EH (cell line): ENCODE measurements around the gene CFAP53.
A peak's percentile ranks its signal among the peaks of the same experiment; 100 is the strongest.

Experiments
- DNase-seq: peaks from one replicate; pipeline ENCODE4 v3.0.0-alpha.2; 2015; ENCODE audit warnings: low read depth

The CFAP53 gene

GRCh38 chr18:50287441-50288347 lies 21.4 kb upstream of the CFAP53 start, which contains the start of gene CXXC1:
Gene CXXC1, minus strand, starts transcription at chr18:50287692. Its CDS starts 103 bp downstream, at chr18:50287589.
- peak; percentile 100 for DNase-seq

GRCh38 chr18:50287028-50287440 lies 20.7 kb upstream of the CFAP53 start:
- no peak for DNase-seq

GRCh38 chr18:50286391-50287027 lies 20.2 kb upstream of the CFAP53 start:
- DNase-seq: peak; percentile 59

- DNase-seq: no peak
Measured at GRCh38 chr18:50285631-50286321, 19.5 kb upstream of the CFAP53 start.

- no peak for DNase-seq
Measured at GRCh38 chr18:50285071-50285470, 18.8 kb upstream of the CFAP53 start.

GRCh38 chr18:50284255-50284885 lies 18.1 kb upstream of the CFAP53 start:
- DNase-seq: peak; percentile 12

- no peak for DNase-seq
Measured at GRCh38 chr18:50283469-50284209, 17.3 kb upstream of the CFAP53 start.

- DNase-seq: no peak
Measured at GRCh38 chr18:50282521-50283335, 16.4 kb upstream of the CFAP53 start.

- DNase-seq: no peak
Measured at GRCh38 chr18:50281972-50282520, 15.8 kb upstream of the CFAP53 start.

- DNase-seq: peak; percentile 99
Measured at GRCh38 chr18:50281295-50281971, 15.1 kb upstream of the CFAP53 start, which contains the start of gene MBD1. Gene MBD1, minus strand, starts transcription at chr18:50281523. Its CDS starts 1,531 bp downstream, at chr18:50279992.

GRCh38 chr18:50280707-50281294 lies 14.5 kb upstream of the CFAP53 start:
- peak; percentile 7 for DNase-seq

- no peak for DNase-seq
Measured at GRCh38 chr18:50279752-50280151, 13.5 kb upstream of the CFAP53 start.

- DNase-seq: peak; percentile 42
Measured at GRCh38 chr18:50277942-50278341, 11.6 kb upstream of the CFAP53 start.

- DNase-seq: no peak
Measured at GRCh38 chr18:50276452-50276851, 10.2 kb upstream of the CFAP53 start.

- DNase-seq: no peak
Measured at GRCh38 chr18:50275503-50276036, 9.3 kb upstream of the CFAP53 start.

- DNase-seq: no peak
Measured at GRCh38 chr18:50274941-50275340, 8.6 kb upstream of the CFAP53 start.

- DNase-seq: no peak
Measured at GRCh38 chr18:50274044-50274442, 7.7 kb upstream of the CFAP53 start.

GRCh38 chr18:50273203-50274043 lies 7.1 kb upstream of the CFAP53 start:
- DNase-seq: no peak
